Measurements from ENCODE around the gene SMPX.

- TF ChIP-seq TAF1 (IDR thresholded peaks at IDR 0.05; ENCODE audit: borderline replicate concordance, insufficient read depth, low read length): no peak
- no peak for TF ChIP-seq SIN3A (IDR thresholded peaks at IDR 0.05; ENCODE audit: borderline replicate concordance, insufficient read depth, low read length)
- TF ChIP-seq POLR2AphosphoS5 (IDR thresholded peaks at IDR 0.05; ENCODE audit: low read depth, low read length): no peak
- TF ChIP-seq, protein P1, sequence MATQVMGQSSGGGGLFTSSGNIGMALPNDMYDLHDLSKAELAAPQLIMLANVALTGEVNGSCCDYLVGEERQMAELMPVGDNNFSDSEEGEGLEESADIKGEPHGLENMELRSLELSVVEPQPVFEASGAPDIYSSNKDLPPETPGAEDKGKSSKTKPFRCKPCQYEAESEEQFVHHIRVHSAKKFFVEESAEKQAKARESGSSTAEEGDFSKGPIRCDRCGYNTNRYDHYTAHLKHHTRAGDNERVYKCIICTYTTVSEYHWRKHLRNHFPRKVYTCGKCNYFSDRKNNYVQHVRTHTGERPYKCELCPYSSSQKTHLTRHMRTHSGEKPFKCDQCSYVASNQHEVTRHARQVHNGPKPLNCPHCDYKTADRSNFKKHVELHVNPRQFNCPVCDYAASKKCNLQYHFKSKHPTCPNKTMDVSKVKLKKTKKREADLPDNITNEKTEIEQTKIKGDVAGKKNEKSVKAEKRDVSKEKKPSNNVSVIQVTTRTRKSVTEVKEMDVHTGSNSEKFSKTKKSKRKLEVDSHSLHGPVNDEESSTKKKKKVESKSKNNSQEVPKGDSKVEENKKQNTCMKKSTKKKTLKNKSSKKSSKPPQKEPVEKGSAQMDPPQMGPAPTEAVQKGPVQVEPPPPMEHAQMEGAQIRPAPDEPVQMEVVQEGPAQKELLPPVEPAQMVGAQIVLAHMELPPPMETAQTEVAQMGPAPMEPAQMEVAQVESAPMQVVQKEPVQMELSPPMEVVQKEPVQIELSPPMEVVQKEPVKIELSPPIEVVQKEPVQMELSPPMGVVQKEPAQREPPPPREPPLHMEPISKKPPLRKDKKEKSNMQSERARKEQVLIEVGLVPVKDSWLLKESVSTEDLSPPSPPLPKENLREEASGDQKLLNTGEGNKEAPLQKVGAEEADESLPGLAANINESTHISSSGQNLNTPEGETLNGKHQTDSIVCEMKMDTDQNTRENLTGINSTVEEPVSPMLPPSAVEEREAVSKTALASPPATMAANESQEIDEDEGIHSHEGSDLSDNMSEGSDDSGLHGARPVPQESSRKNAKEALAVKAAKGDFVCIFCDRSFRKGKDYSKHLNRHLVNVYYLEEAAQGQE (IDR thresholded peaks at IDR 0.05; ENCODE audit: insufficient read depth in 1 of 2, low read depth in 2 of 2, low read length in 2 of 2): no peak
Observed at GRCh38 chrX:21738950-21739287, 19.0 kb downstream of the SMPX start.

Measured in PFSK-1 (cell line).